AG09319 (cell line): Measurements from ENCODE around the gene PCBP3.

Source experiments
- DNase-seq: peaks from one replicate; pipeline ENCODE4 v3.0.0-alpha.2; 2010; ENCODE audit warnings: low read depth; ENCODE audit errors: extremely low read depth
- CTCF ChIP-seq: IDR thresholded peaks from 2 replicates; pipeline ENCODE4 v1.5.1; 2011; ENCODE audit warnings: low read depth, mild to moderate bottlenecking, inconsistent platforms, low read length, moderate library complexity

PCBP3 gene

GRCh38 chr21:45855248-45855811 is 211.8 kb downstream of the PCBP3 start:
- DNase-seq: no peak
- no peak for TF ChIP-seq CTCF

GRCh38 chr21:45856442-45856841 is 212.9 kb downstream of the PCBP3 start:
- no peak for DNase-seq
- no peak for TF ChIP-seq CTCF

GRCh38 chr21:45856906-45857305 is 213.4 kb downstream of the PCBP3 start:
- TF ChIP-seq CTCF: no peak
- no peak for DNase-seq

- no peak for TF ChIP-seq CTCF
- no peak for DNase-seq
Measured at GRCh38 chr21:45857761-45858160, 214.2 kb downstream of the PCBP3 start.

- no peak for TF ChIP-seq CTCF
- DNase-seq: no peak
Measured at GRCh38 chr21:45858180-45858579, 214.7 kb downstream of the PCBP3 start.

- no peak for DNase-seq
- TF ChIP-seq CTCF: no peak
Measured at GRCh38 chr21:45859041-45859761, 215.7 kb downstream of the PCBP3 start.

GRCh38 chr21:45859762-45860357 is 216.3 kb downstream of the PCBP3 start:
- TF ChIP-seq CTCF: no peak
- no peak for DNase-seq
